ENCODE data around the gene PAMR1.

PAMR1 gene

GRCh38 chr11:35545391-35546003 lies 20.1 kb upstream of the PAMR1 start:
- TF ChIP-seq, protein P1, sequence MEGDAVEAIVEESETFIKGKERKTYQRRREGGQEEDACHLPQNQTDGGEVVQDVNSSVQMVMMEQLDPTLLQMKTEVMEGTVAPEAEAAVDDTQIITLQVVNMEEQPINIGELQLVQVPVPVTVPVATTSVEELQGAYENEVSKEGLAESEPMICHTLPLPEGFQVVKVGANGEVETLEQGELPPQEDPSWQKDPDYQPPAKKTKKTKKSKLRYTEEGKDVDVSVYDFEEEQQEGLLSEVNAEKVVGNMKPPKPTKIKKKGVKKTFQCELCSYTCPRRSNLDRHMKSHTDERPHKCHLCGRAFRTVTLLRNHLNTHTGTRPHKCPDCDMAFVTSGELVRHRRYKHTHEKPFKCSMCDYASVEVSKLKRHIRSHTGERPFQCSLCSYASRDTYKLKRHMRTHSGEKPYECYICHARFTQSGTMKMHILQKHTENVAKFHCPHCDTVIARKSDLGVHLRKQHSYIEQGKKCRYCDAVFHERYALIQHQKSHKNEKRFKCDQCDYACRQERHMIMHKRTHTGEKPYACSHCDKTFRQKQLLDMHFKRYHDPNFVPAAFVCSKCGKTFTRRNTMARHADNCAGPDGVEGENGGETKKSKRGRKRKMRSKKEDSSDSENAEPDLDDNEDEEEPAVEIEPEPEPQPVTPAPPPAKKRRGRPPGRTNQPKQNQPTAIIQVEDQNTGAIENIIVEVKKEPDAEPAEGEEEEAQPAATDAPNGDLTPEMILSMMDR (IDR thresholded peaks at IDR 0.05; ENCODE audit: borderline replicate concordance, control extremely low read depth, extremely low read depth, insufficient read depth, missing control alignments), result no peak
- DNase-seq (ENCODE audit: low spot score), result no peak
- in situ Hi-C loops (cut with MboI; ENCODE audit: low sequenced_read_pairs, unreplicated experiment), result no loop called here

- in situ Hi-C loops (cut with MboI; ENCODE audit: low sequenced_read_pairs, unreplicated experiment), result no loop called here
- no peak for DNase-seq (ENCODE audit: low spot score)
- TF ChIP-seq, protein P1 (IDR thresholded peaks at IDR 0.05; ENCODE audit: borderline replicate concordance, control extremely low read depth, extremely low read depth, insufficient read depth, missing control alignments), result no peak
These were observed 18.1 kb upstream of the PAMR1 start for GRCh38 chr11:35543481-35543880.

- no peak for DNase-seq (ENCODE audit: low spot score)
- TF ChIP-seq, protein P1 (IDR thresholded peaks at IDR 0.05; ENCODE audit: borderline replicate concordance, control extremely low read depth, extremely low read depth, insufficient read depth, missing control alignments), result no peak
- in situ Hi-C loops (cut with MboI; ENCODE audit: low sequenced_read_pairs, unreplicated experiment), result no loop called here
These were observed 16.4 kb upstream of the PAMR1 start for GRCh38 chr11:35541621-35542375.

DNA sequence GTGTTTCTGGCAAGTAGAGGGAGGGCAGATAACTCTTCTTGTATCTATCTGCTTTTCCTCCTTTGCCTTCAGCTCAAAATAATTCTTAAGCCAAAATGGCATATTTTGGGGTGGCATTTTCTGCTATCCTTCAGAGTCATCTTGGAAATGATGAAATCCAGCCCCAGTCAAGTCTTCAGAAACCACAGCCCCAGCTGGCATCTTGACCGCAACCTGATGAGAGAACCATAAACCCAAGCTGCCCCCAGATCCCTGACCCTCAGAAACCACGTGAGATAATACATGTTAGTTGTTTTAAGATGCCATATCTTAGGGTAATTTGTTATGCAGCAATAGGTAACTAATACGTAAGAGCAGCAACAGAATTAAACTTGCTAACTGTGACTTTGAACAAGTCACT lies 15.1 kb upstream of the PAMR1 start:
- in situ Hi-C loops (cut with MboI; ENCODE audit: low sequenced_read_pairs, unreplicated experiment), result no loop called here
- TF ChIP-seq, protein P1 (IDR thresholded peaks at IDR 0.05; ENCODE audit: borderline replicate concordance, control extremely low read depth, extremely low read depth, insufficient read depth, missing control alignments), result no peak
- no peak for DNase-seq (ENCODE audit: low spot score)

GRCh38 chr11:35539781-35540281 lies 14.4 kb upstream of the PAMR1 start:
- in situ Hi-C loops (cut with MboI; ENCODE audit: low sequenced_read_pairs, unreplicated experiment), result no loop called here
- DNase-seq (ENCODE audit: low spot score), result no peak
- TF ChIP-seq, protein P1 (IDR thresholded peaks at IDR 0.05; ENCODE audit: borderline replicate concordance, control extremely low read depth, extremely low read depth, insufficient read depth, missing control alignments), result no peak

- in situ Hi-C loops (cut with MboI; ENCODE audit: low sequenced_read_pairs, unreplicated experiment), result no loop called here
- TF ChIP-seq, protein P1 (IDR thresholded peaks at IDR 0.05; ENCODE audit: borderline replicate concordance, control extremely low read depth, extremely low read depth, insufficient read depth, missing control alignments), result no peak
- no peak for DNase-seq (ENCODE audit: low spot score)
These were observed 13.8 kb upstream of the PAMR1 start for GRCh38 chr11:35539256-35539655.

Measured in GM13976 (cell line).